CD4-positive, alpha-beta memory T cell (primary cell): ENCODE results near the gene FN1. TPM values are rescaled to one million over a fixed set of nuclear protein-coding genes. Genes with fewer than 3 reads are reported as not detected.
A peak's percentile ranks its signal among the peaks of the same experiment; 100 is the strongest.

ENCODE experiments used
- CTCF ChIA-PET: fragments of 350-600 bp; sonication (Branson Sonifier 250); formaldehyde crosslinking; loops from one replicate; lab custom pipeline; 2021; ENCODE audit warnings: inconsistent platforms; ENCODE audit not compliant: partially characterized antibody; lab: Charles Lee
- POLR2A ChIA-PET: fragments of 350-600 bp; sonication (Branson Sonifier 250); formaldehyde crosslinking; loops from one replicate; lab custom pipeline; 2021; ENCODE audit not compliant: partially characterized antibody; lab: Charles Lee
- DNase-seq, 5 donors: peaks; one replicate each; pipeline versions ENCODE4 v3.0.0 to v3.0.0-alpha.2; 2020 to 2022; ENCODE audit warnings: mixed read lengths in 1 of 5
- H3K27ac ChIP-seq: one replicate; pipeline ENCODE4 v1.7.0; 2013; ENCODE audit warnings: low read depth, low read length
- H3K27me3 ChIP-seq: 2 replicates; pipeline ENCODE4 v1.7.0; 2013; ENCODE audit warnings: mild to moderate bottlenecking, low read length, moderate library complexity; ENCODE audit not compliant: insufficient read depth
- H3K36me3 ChIP-seq: 2 replicates; pipeline ENCODE4 v1.7.0; 2013; ENCODE audit warnings: mild to moderate bottlenecking, low read length, moderate library complexity; ENCODE audit not compliant: insufficient read depth
- H3K4me1 ChIP-seq: 2 replicates; pipeline ENCODE4 v1.7.0; 2013; ENCODE audit warnings: mild to moderate bottlenecking, low read length, moderate library complexity; ENCODE audit not compliant: insufficient read depth
- H3K4me3 ChIP-seq, 2 donors: one replicate each; pipeline ENCODE4 v1.7.0; 2013; ENCODE audit warnings: low read length in 2 of 2, mild to moderate bottlenecking in 1 of 2
- H3K9me3 ChIP-seq, 2 donors: one replicate each; pipeline ENCODE4 v1.7.0; 2013; ENCODE audit warnings: low read length in 2 of 2, control low read depth in 1 of 2; ENCODE audit not compliant: control insufficient read depth in 1 of 2
- H3K27ac Mint-ChIP-seq, 7 donors: one replicate each; pipeline ENCODE4 v1.8.0; 2020 to 2021; ENCODE audit warnings: mixed read lengths in 7 of 7, mild to moderate bottlenecking in 6 of 7, inconsistent platforms in 3 of 7, moderate library complexity in 3 of 7
- H3K27me3 Mint-ChIP-seq, 2 donors: one replicate each; pipeline ENCODE4 v1.8.0; 2020 to 2021; ENCODE audit warnings: mixed read lengths in 2 of 2
- H3K36me3 Mint-ChIP-seq, 2 donors: one replicate each; pipeline ENCODE4 v1.8.0; 2020 to 2021; ENCODE audit warnings: mixed read lengths in 2 of 2, inconsistent platforms in 1 of 2, mild to moderate bottlenecking in 1 of 2
- H3K4me1 Mint-ChIP-seq, 4 donors: one replicate each; pipeline ENCODE4 v1.8.0; 2020 to 2021; ENCODE audit warnings: mixed read lengths in 4 of 4, mild to moderate bottlenecking in 1 of 4
- H3K4me3 Mint-ChIP-seq, 8 donors: one replicate each; pipeline ENCODE4 v1.8.0; 2020 to 2021; ENCODE audit warnings: mixed read lengths in 8 of 8, mild to moderate bottlenecking in 7 of 8, moderate library complexity in 6 of 8, inconsistent platforms in 3 of 8
- H3K9me3 Mint-ChIP-seq, 8 donors: one replicate each; pipeline ENCODE4 v1.8.0; 2020 to 2021; ENCODE audit warnings: mixed read lengths in 8 of 8, mild to moderate bottlenecking in 5 of 8, inconsistent platforms in 3 of 8, moderate library complexity in 1 of 8
- intact Hi-C: fragments of 100-400 bp; cut with micrococcal nuclease; formaldehyde crosslinking; loops from one replicate; pipeline ENCODE4 v1.15.1; 2023
- polyA plus RNA-seq, 2 donors: library from polyadenylated mRNA; unstranded; fragments of 300-500 nt; fragmentation: Illumina TruSeq; gene quantifications; one replicate each; pipeline ENCODE4 v1.2.3, GENCODE V29; 2021
- total RNA-seq, 2 experiments: library from RNA; stranded (reverse); gene quantifications; one replicate each; pipeline ENCODE4 v1.2.3, GENCODE V29; 2021

The FN1 gene
- total and polyA plus RNA-seq, 4 experiments from 2014 or later: 0.38 to 1.2 TPM; not detected in 2

DNA sequence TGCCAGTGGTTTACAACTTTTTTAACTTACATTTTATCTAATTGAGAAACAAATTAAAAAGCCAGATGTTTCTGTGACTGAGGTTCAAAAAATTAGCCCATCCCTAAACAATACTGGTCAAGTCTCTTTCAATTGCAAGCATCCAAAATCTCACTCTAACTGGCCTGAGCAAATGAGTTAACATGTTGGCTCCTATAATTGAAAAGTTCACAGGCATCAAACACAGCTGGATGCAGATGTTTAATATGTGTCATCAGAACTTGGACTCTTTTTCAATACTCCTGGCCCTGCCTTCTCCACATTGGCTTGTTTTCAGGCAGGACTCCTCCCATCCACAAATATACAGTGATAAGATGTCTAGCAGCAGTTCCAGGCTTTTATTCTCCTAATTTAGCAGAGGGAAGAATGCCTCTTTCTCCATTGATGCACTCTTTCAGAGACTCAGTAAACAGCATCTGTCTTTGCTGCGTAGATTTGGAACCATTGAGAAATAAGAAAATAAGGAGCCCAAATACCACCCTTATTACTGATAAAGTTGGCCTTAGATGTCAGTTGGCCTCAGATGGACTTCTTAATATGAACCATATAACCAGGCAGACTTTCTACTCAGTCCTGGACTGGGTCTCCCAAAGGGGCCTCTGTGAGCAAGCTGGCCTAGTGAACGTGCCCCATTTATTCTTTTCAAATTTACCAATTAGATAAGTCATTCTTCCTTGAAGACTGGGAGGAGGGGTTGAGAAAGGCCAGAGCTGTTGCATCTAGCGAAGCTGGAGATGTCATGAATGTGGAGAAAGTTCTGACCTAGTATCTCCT lies 30.4 kb upstream of the FN1 start:
- no peak for DNase-seq
- no peaks in the 10 kb centered on the region for H3K9me3 Mint-ChIP-seq
- intact Hi-C loops: no loop called here
- ChIA-PET POLR2A (no interaction called here), CTCF (no interaction called here)
- H3K4me1 ChIP-seq: no peaks in the 10 kb centered on the region
- no peak overlapping the region for H3K27ac Mint-ChIP-seq
- no peaks in the 10 kb centered on the region for H3K27me3 ChIP-seq
- H3K9me3 ChIP-seq: no peaks in the 10 kb centered on the region
- H3K4me1 Mint-ChIP-seq: no peaks in the 10 kb centered on the region
- no peak overlapping the region for H3K27ac ChIP-seq
- no peak overlapping the region for H3K4me3 Mint-ChIP-seq
- H3K4me3 ChIP-seq: no peak overlapping the region
- no peaks in the 10 kb centered on the region for H3K36me3 Mint-ChIP-seq
- peaks cover 0 to 7% of the 10 kb centered on the region in 2 donors for H3K27me3 Mint-ChIP-seq
- no peaks in the 10 kb centered on the region for H3K36me3 ChIP-seq

DNA sequence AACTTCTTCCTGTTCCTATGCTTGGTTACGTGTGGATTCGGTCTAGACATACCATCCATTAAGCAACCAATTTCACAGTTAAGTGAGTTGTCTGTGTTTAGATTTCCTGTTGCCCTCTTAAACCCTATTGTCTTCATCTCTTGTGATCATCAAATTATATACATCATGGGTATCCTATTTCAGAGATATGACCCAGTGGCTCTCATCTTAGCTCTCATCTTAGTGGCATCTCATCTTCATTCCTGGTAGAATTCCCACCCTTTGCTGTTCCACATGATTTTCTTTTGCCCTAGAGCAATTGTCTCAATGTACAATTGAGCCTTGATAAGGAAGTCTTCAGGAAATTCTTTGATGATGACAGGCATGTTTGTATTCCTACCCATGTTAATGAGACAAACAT lies 29.4 kb upstream of the FN1 start:
- ChIA-PET POLR2A (no interaction called here), CTCF (no interaction called here)
- H3K9me3 Mint-ChIP-seq: no peaks in the 10 kb centered on the region
- Histone ChIP-seq H3K4me1 (no peaks in the 10 kb centered on the region), H3K36me3 (no peaks in the 10 kb centered on the region), H3K4me3 (no peak overlapping the region), H3K27ac (no peak overlapping the region), H3K27me3 (no peaks in the 10 kb centered on the region), H3K9me3 (no peaks in the 10 kb centered on the region)
- no peaks in the 10 kb centered on the region for H3K36me3 Mint-ChIP-seq
- no peak overlapping the region for H3K4me3 Mint-ChIP-seq
- no peak overlapping the region for H3K27ac Mint-ChIP-seq
- DNase-seq: no peak
- intact Hi-C loops: no loop called here
- H3K27me3 Mint-ChIP-seq: peaks cover 0 to 7% of the 10 kb centered on the region in 2 donors
- no peaks in the 10 kb centered on the region for H3K4me1 Mint-ChIP-seq

DNA sequence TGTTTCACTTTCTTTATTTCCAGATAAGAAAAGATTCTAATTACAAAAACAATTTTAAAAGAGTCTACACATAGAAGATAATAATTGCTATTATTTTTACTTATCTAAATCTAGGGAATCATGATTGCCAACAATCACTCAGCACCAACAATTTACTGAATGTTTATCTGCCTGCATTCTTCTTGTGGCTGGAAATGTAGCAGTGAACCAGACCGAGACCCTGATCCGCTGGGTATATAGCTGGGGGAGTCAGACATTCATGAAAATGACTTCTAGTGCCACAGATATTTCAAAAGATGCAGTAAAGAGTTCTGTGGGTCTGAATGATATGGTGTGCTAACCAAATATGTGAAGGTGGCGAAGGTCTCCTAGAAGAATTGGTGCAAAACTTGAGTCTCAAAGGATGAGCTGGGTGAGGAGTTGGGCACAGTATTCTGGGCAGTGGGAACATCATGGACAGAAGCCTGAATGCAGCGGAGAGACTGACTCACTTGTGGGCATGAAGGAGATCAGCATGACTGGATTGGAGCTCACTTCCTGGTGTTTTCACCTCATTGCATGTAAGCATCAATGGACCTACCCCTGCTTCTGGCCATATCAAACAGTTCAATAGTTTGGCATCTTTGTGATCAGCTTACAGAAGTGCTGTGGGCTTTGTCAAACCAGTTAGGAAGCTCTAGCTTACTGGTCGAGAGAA lies 26.1 kb upstream of the FN1 start:
- intact Hi-C loops: no loop called here
- H3K27ac ChIP-seq: no peak overlapping the region
- H3K36me3 ChIP-seq: no peaks in the 10 kb centered on the region
- no peaks in the 10 kb centered on the region for H3K36me3 Mint-ChIP-seq
- H3K4me3 Mint-ChIP-seq: no peak overlapping the region
- H3K27me3 Mint-ChIP-seq: peaks cover 5 to 7% of the 10 kb centered on the region in 2 donors
- H3K9me3 ChIP-seq: no peaks in the 10 kb centered on the region
- no peaks in the 10 kb centered on the region for H3K9me3 Mint-ChIP-seq
- H3K27ac Mint-ChIP-seq: no peak overlapping the region
- ChIA-PET POLR2A (no interaction called here), CTCF (interaction anchor here (1.0 kb wide), 1 partner anchor 11 kb away, joined by 3 read pairs; no protein-coding TSS in a partner anchor)
- no peaks in the 10 kb centered on the region for H3K4me1 ChIP-seq
- no peaks in the 10 kb centered on the region for H3K4me1 Mint-ChIP-seq
- DNase-seq: no peak
- H3K4me3 ChIP-seq: no peak overlapping the region
- H3K27me3 ChIP-seq: no peaks in the 10 kb centered on the region

DNA sequence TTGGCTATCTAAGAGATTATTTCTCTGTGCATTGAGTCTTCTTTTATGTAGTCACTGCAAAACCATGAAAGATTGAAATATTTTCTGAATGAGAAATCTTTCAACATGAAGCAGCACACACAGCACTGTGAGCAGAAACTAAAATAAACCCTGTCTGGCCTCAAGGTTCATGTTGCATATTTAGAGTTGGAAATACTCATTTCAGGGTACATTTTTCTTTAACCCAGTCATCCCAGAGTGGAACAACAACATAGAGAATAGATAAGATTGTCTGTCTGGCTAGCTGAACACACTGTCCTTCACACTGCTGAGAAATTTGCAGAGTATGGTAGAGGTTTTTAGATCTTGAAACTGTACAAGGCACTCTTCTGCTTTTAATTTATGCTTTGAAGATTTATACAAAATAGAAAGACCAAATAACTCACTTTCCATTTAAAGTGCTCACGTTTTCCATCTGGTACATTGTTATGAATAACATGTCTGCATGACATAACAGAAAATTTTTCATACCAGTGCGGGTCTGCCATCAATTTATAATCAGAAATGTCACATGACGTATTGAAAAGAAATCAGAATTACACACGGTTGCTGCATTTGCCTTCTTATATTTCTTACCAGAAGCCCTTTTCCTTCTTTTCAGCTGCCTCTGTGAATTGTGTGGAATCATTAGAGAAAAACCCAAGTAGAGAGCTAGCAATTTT lies 25.0 kb upstream of the FN1 start:
- no peaks in the 10 kb centered on the region for H3K4me1 Mint-ChIP-seq
- Histone ChIP-seq H3K36me3 (no peaks in the 10 kb centered on the region), H3K4me1 (no peaks in the 10 kb centered on the region), H3K27me3 (no peaks in the 10 kb centered on the region), H3K27ac (no peak overlapping the region), H3K4me3 (no peak overlapping the region), H3K9me3 (no peaks in the 10 kb centered on the region)
- no peak for DNase-seq
- peak overlapping the region in 1 of 7 donors; percentile 59 for H3K27ac Mint-ChIP-seq
- H3K9me3 Mint-ChIP-seq: no peaks in the 10 kb centered on the region
- ChIA-PET POLR2A (no interaction called here), CTCF (interaction anchor here (1.0 kb wide), 1 partner anchor 10 kb away, joined by 3 read pairs; no protein-coding TSS in a partner anchor)
- peaks cover 5 to 7% of the 10 kb centered on the region in 2 donors for H3K27me3 Mint-ChIP-seq
- H3K36me3 Mint-ChIP-seq: no peaks in the 10 kb centered on the region
- intact Hi-C loops: no loop called here
- H3K4me3 Mint-ChIP-seq: no peak overlapping the region

DNA sequence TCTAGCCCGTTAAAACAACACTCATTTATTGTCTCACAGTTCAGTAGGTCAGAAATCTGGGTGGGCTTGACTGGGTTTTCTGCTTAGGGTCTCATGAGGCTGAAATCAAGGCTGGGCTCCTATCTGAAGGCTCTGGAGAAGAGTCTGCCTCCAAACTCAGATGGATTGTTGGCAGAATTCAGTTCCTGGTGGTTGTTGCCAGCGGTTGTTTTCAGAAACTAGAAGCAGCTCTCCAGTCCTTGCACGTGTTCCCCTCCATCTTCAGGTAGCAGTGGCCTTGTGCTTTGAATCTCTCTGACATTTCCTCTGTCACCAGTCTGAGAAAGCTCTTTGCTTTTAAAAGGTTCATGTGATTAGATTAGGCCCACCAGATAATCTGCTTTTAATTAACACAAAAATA lies 20.1 kb upstream of the FN1 start:
- ChIA-PET CTCF (interaction anchor here (1.1 kb wide), 2 partner anchors 10 to 341 kb away, joined by 3 read pairs; no protein-coding TSS in a partner anchor), POLR2A (no interaction called here)
- no peaks in the 10 kb centered on the region for H3K36me3 Mint-ChIP-seq
- no peaks in the 10 kb centered on the region for H3K9me3 Mint-ChIP-seq
- DNase-seq: no peak
- no peak overlapping the region for H3K4me3 Mint-ChIP-seq
- H3K4me1 ChIP-seq: no peaks in the 10 kb centered on the region
- no peak overlapping the region for H3K27ac ChIP-seq
- H3K27ac Mint-ChIP-seq: no peak overlapping the region
- H3K27me3 ChIP-seq: peaks cover 4% of the 10 kb centered on the region
- no peaks in the 10 kb centered on the region for H3K36me3 ChIP-seq
- H3K4me1 Mint-ChIP-seq: no peaks in the 10 kb centered on the region
- no peak overlapping the region for H3K4me3 ChIP-seq
- intact Hi-C loops: no loop called here
- H3K27me3 Mint-ChIP-seq: peaks cover 8 to 11% of the 10 kb centered on the region in 2 donors
- no peaks in the 10 kb centered on the region for H3K9me3 ChIP-seq

DNA sequence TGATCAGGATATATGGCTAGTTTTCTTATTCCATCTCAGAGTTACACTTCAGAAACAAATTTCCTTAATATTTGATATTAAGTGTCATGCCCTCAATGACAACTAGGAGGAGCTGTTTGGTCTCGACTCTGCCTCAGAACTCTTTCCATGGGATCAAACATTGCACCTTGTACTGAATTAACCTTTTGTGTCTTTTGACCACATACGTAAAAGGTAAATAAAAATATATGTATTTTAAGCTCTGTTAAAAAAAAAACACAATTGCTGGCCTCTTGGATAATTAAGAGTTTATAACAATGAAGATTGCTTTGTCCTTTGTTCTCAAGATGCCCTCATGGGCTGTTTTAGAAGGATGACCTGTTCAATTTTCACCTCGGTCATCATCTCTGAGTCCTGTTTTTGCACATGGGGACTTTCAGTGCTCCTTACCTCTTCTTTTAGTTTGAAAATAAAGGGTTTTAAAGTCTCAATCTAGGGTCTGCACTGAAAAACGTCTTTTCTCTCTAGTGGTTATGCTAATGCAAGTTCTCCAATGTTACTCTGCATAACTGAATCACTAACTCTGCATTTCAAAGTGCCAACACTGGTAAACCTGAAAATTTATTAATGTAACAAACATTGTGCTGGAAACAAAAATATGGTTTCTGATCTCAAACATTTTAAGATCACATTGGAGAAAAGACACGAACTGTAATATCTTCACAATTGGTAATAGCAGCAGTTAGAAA lies 18.8 kb upstream of the FN1 start:
- Mint-ChIP-seq H3K4me3 (no peak overlapping the region), H3K9me3 (no peaks in the 10 kb centered on the region), H3K27ac (no peak overlapping the region), H3K27me3 (peaks cover 8 to 14% of the 10 kb centered on the region in 2 donors), H3K36me3 (no peaks in the 10 kb centered on the region), H3K4me1 (no peaks in the 10 kb centered on the region)
- Histone ChIP-seq H3K4me3 (no peak overlapping the region), H3K4me1 (no peaks in the 10 kb centered on the region), H3K27ac (no peak overlapping the region), H3K9me3 (no peaks in the 10 kb centered on the region), H3K36me3 (no peaks in the 10 kb centered on the region), H3K27me3 (peaks cover 4% of the 10 kb centered on the region)
- peak in 1 of 5 donors; percentile 15 for DNase-seq
- ChIA-PET CTCF (interaction anchor here (0.7 to 1.6 kb wide), 7 partner anchors 9 to 478 kb away, joined by 3 to 4 read pairs (median 3); no protein-coding TSS in a partner anchor), POLR2A (no interaction called here)
- intact Hi-C loops: loop anchor here (1.0 kb wide), 1 partner anchor 466 kb away; no protein-coding TSS in a partner anchor
